B cell (primary cell): ENCODE data around the gene AP2S1. TPM values are rescaled to one million over a fixed set of nuclear protein-coding genes. Genes with fewer than 3 reads are reported as not detected.
A peak's percentile ranks its signal among the peaks of the same experiment; 100 is the strongest.
"Not testable (repeated sequence)": the region's sequence is repeated elsewhere in the genome, so short reads cannot be mapped to it uniquely, and the experiment has no call there.

ENCODE experiments used
- ATAC-seq: fragments of 200-7000 bp; cut with Tn5 transposase; one replicate; pipeline ENCODE4 v1.10.0; 2021; ENCODE audit warnings: low read depth, mild to moderate bottlenecking, moderate number of reproducible peaks, moderate library complexity
- CTCF ChIA-PET: fragments of 350-600 bp; sonication (Branson Sonifier 250); formaldehyde crosslinking; loops from one replicate; lab custom pipeline; 2021; ENCODE audit warnings: antibody characterized with exemption, inconsistent platforms; lab: Charles Lee
- POLR2A ChIA-PET: fragments of 350-600 bp; sonication (Branson Sonifier 250); formaldehyde crosslinking; loops from one replicate; lab custom pipeline; 2021; ENCODE audit warnings: antibody characterized with exemption; lab: Charles Lee
- DNase-seq: peaks from one replicate; pipeline ENCODE4 v3.0.0; 2013
- H2AFZ ChIP-seq: 2 replicates; pipeline ENCODE4 v1.6.1; 2012; ENCODE audit warnings: mild to moderate bottlenecking, low read depth, low read length; ENCODE audit not compliant: insufficient read depth, poor library complexity, severe bottlenecking
- H3K27ac ChIP-seq, 2 donors: 1 replicate in 1 of 2; 2 replicates in 1 of 2; pipeline ENCODE4 v1.5.1; 2012 to 2013; ENCODE audit warnings: low read length in 2 of 2, mild to moderate bottlenecking in 2 of 2, moderate library complexity in 1 of 2
- H3K27me3 ChIP-seq, 4 experiments: fragments of 200-600 bp in 1 of 4; sonication (generic) in 1 of 4; replicated peaks in 1 of 4; 1 replicate in 2 of 4; 2 replicates in 2 of 4; pipeline versions ENCODE4 v1.6.1 to v1.7.0; 2013 to 2016; ENCODE audit warnings: low read length in 3 of 4, mild to moderate bottlenecking in 2 of 4, mixed read lengths in 1 of 4, moderate library complexity in 1 of 4; ENCODE audit not compliant: insufficient read depth in 4 of 4, control insufficient read depth in 3 of 4; ENCODE audit errors: control extremely low read depth in 1 of 4
- H3K36me3 ChIP-seq, 2 experiments: replicated peaks in 1 of 2; 1 replicate in 1 of 2; 2 replicates in 1 of 2; pipeline versions ENCODE4 v1.6.1 to v1.7.1; 2013; ENCODE audit warnings: low read length in 1 of 2; ENCODE audit not compliant: insufficient read depth in 2 of 2, control insufficient read depth in 1 of 2; ENCODE audit errors: control extremely low read depth in 1 of 2, extremely low read depth in 1 of 2
- H3K4me1 ChIP-seq, 2 donors: fragments of 200-600 bp in 1 of 2; sonication (generic) in 1 of 2; 1 replicate in 1 of 2; 2 replicates in 1 of 2; pipeline versions ENCODE4 v1.5.1 to v1.6.1; 2013 to 2017; ENCODE audit warnings: low read length in 2 of 2; ENCODE audit not compliant: control insufficient read depth in 2 of 2, insufficient read depth in 2 of 2
- H3K4me2 ChIP-seq: replicated peaks from 2 replicates; pipeline ENCODE3; 2012; ENCODE audit warnings: mild to moderate bottlenecking, low read depth, low read length; ENCODE audit not compliant: poor library complexity, severe bottlenecking
- H3K4me3 ChIP-seq, 5 experiments: fragments of 200-600 bp in 1 of 5; sonication (generic) in 1 of 5; 1 replicate in 3 of 5; 2 replicates in 2 of 5; pipeline versions ENCODE4 v1.5.1 to v1.7.0; 2011 to 2016; ENCODE audit warnings: low read length in 4 of 5, mild to moderate bottlenecking in 4 of 5, low read depth in 2 of 5, control low read depth in 1 of 5, moderate library complexity in 1 of 5; ENCODE audit not compliant: insufficient read depth in 1 of 5; ENCODE audit errors: control extremely low read depth in 1 of 5, extremely low read depth in 1 of 5
- H3K79me2 ChIP-seq: fragments of 200-600 bp; sonication (generic); one replicate; pipeline ENCODE4 v1.6.0; 2016; ENCODE audit warnings: low read length; ENCODE audit not compliant: control insufficient read depth, insufficient read depth
- H3K9ac ChIP-seq: fragments of 200-600 bp; sonication (generic); 2 replicates; pipeline ENCODE4 v1.6.1; 2017; ENCODE audit warnings: mild to moderate bottlenecking, low read length, moderate library complexity
- H3K9me3 ChIP-seq, 3 donors: one replicate each; pipeline versions ENCODE4 v1.6.1 to v1.7.1; 2013; ENCODE audit warnings: low read length in 2 of 3; ENCODE audit not compliant: control insufficient read depth in 2 of 3, insufficient read depth in 1 of 3; ENCODE audit errors: control extremely low read depth in 1 of 3
- H4K20me1 ChIP-seq: 2 replicates; pipeline ENCODE4 v1.6.0; 2012; ENCODE audit warnings: mild to moderate bottlenecking, low read length; ENCODE audit not compliant: insufficient read depth, control insufficient read depth, poor library complexity, severe bottlenecking
- H3K27ac Mint-ChIP-seq: one replicate; pipeline ENCODE4 v1.8.0; 2021; ENCODE audit warnings: mixed read lengths
- H3K27me3 Mint-ChIP-seq: one replicate; pipeline ENCODE4 v1.8.0; 2021; ENCODE audit warnings: mixed read lengths
- H3K4me1 Mint-ChIP-seq: one replicate; pipeline ENCODE4 v1.8.0; 2021; ENCODE audit warnings: mixed read lengths
- H3K4me3 Mint-ChIP-seq: one replicate; pipeline ENCODE4 v1.8.0; 2021; ENCODE audit warnings: mixed read lengths
- H3K9me3 Mint-ChIP-seq: one replicate; pipeline ENCODE4 v1.8.0; 2022; ENCODE audit warnings: mixed read lengths; ENCODE audit not compliant: insufficient read depth
- CTCF ChIP-seq: fragments of 200-600 bp; IDR thresholded peaks from one replicate; pipeline ENCODE4 v1.8.0; 2022; ENCODE audit warnings: antibody characterized with exemption, mild to moderate bottlenecking
- EZH2 ChIP-seq: IDR thresholded peaks from 2 replicates; pipeline ENCODE4 v1.6.1; 2012; ENCODE audit warnings: borderline replicate concordance, low read depth, mild to moderate bottlenecking, moderate library complexity, low read length; ENCODE audit not compliant: insufficient read depth, poor library complexity, severe bottlenecking
- WGBS: methylation state at CpG from one replicate; pipeline ENCODE4 v1.1.5; 2013; ENCODE audit warnings: missing lambda C conversion rate; ENCODE audit not compliant: insufficient coverage; 5-methylcytosine and 5-hydroxymethylcytosine counted together
- intact Hi-C: fragments of 100-400 bp; cut with micrococcal nuclease; formaldehyde crosslinking; loops from one replicate; pipeline ENCODE4 v1.10.0; 2022
- polyA plus RNA-seq: library from polyadenylated mRNA; depleted of rRNA; stranded (reverse); fragments of >200 nt; gene quantifications from 2 replicates; pipeline ENCODE4 v1.2.3, GENCODE V29; 2012
- total RNA-seq, 2 donors: library from RNA; stranded (reverse); fragments of 120-200 nt in 1 of 2; gene quantifications; 1 replicate in 1 of 2; 2 replicates in 1 of 2; pipeline versions ENCODE4 v1.2.3 to v1.2.4, GENCODE V29; 2013 to 2022

The AP2S1 gene
- total and polyA plus RNA-seq, 2 donors (not counting 1 experiment from before 2014, with no cell fraction given) = 47.2 to 51.3 TPM

- H3K27ac ChIP-seq = no peak overlapping the region
- ATAC-seq (no peak), DNase-seq (peak; percentile 5)
- intact Hi-C loops = no loop called here
- no peak overlapping the region for H3K9ac ChIP-seq
- CTCF ChIA-PET = interaction anchor here (0.7 to 5.0 kb wide), 5 partner anchors 16 to 415 kb away, joined by 3 to 49 read pairs (median 8); partner anchors contain the start of gene SLC1A5
- no peaks in the 10 kb centered on the region for H3K27me3 Mint-ChIP-seq
- H2AFZ ChIP-seq = no peak overlapping the region
- H3K9me3 Mint-ChIP-seq = peaks cover 4% of the 10 kb centered on the region
- H3K4me1 ChIP-seq = peaks cover 60 to 73% of the 10 kb centered on the region in 2 donors
- TF ChIP-seq CTCF (no peak), EZH2 (no peak)
- POLR2A ChIA-PET = interaction anchor here (0.7 to 5.0 kb wide), 3 partner anchors 15 to 37 kb away, joined by 8 to 94 read pairs (median 8); partner anchors contain the start of gene SLC1A5
- 100% methylated on average over 2 of the region's 6 CpGs for WGBS
- no peaks in the 10 kb centered on the region for H3K27me3 ChIP-seq
- peak overlapping the region; percentile 90 for H3K27ac Mint-ChIP-seq
- peaks cover 55% of the 10 kb centered on the region for H3K4me1 Mint-ChIP-seq
- H3K4me2 ChIP-seq = no peak overlapping the region
- H4K20me1 ChIP-seq = no peaks in the 10 kb centered on the region
- no peak overlapping the region for H3K4me3 ChIP-seq
- no peaks in the 10 kb centered on the region for H3K79me2 ChIP-seq
- H3K4me3 Mint-ChIP-seq = peak overlapping the region; percentile 41
- H3K9me3 ChIP-seq = peaks cover 0 to 21% (median 0%) of the 10 kb centered on the region in 3 donors
- H3K36me3 ChIP-seq = no peaks in the 10 kb centered on the region
Measured at GRCh38 chr19:46823049-46823448, 27.6 kb downstream of the AP2S1 start.

- DNase-seq, H3K4me3 ChIP-seq, intact Hi-C loops, H3K9me3 Mint-ChIP-seq, ATAC-seq, H3K27me3 ChIP-seq, H3K79me2 ChIP-seq, H3K36me3 ChIP-seq, H3K27me3 Mint-ChIP-seq, H4K20me1 ChIP-seq, H3K9ac ChIP-seq: not testable (repeated sequence)
- Histone ChIP-seq H3K9me3 (peaks cover 0 to 21% (median 0%) of the 10 kb centered on the region in 3 donors), H2AFZ (peak overlapping the region; percentile 59), H3K4me1 (peaks cover 60 to 73% of the 10 kb centered on the region in 2 donors), H3K4me2 (peak overlapping the region; percentile 72), H3K27ac (peak overlapping the region; percentile 79)
- CTCF ChIA-PET = interaction anchor here (0.7 to 5.0 kb wide), 14 partner anchors 15 to 422 kb away, joined by 3 to 49 read pairs (median 4); partner anchors contain the start of gene SLC1A5
- POLR2A ChIA-PET = interaction anchor here (0.6 to 5.0 kb wide), 4 partner anchors 8 to 36 kb away, joined by 4 to 94 read pairs (median 6); partner anchors contain the start of gene SLC1A5
- Mint-ChIP-seq H3K4me1 (peaks cover 55% of the 10 kb centered on the region), H3K4me3 (peak overlapping the region; percentile 69), H3K27ac (peak overlapping the region; percentile 92)
- no CpG with 5 or more reads among the region's 4 CpGs for WGBS
Measured at GRCh38 chr19:46822410-46822787, 28.2 kb downstream of the AP2S1 start.
